Measurements from ENCODE around the gene ACAP2.
"Not testable (repeated sequence)": the region's sequence is repeated elsewhere in the genome, so short reads cannot be mapped to it uniquely, and the experiment has no call there.

ACAP2 gene

GRCh38 chr3:195407531-195408409 is 35.0 kb downstream of the ACAP2 start:
- no peak overlapping the region for H3K4me3 ChIP-seq (ENCODE audit: low read length)
- H3K4me2 ChIP-seq (ENCODE audit: low read length): no peak overlapping the region
- H3K36me3 ChIP-seq (ENCODE audit: insufficient read depth, low read length): no peaks in the 10 kb centered on the region
- no peaks in the 10 kb centered on the region for H3K4me1 ChIP-seq (ENCODE audit: control insufficient read depth, insufficient read depth, low read length)
- H3K9ac ChIP-seq (ENCODE audit: low read depth, low read length): no peak overlapping the region
- H3K27me3 ChIP-seq (ENCODE audit: control insufficient read depth, insufficient read depth, low read length): no peaks in the 10 kb centered on the region
- H3K9me3 ChIP-seq (replicated peaks; ENCODE audit: low read length): no peaks in the 10 kb centered on the region

- no peaks in the 10 kb centered on the region for H3K4me1 ChIP-seq (ENCODE audit: control insufficient read depth, insufficient read depth, low read length)
- H3K27me3 ChIP-seq (ENCODE audit: control insufficient read depth, insufficient read depth, low read length): no peaks in the 10 kb centered on the region
- H3K4me3 ChIP-seq (ENCODE audit: low read length): no peak overlapping the region
- H3K9me3 ChIP-seq (replicated peaks; ENCODE audit: low read length): no peaks in the 10 kb centered on the region
- H3K4me2 ChIP-seq (ENCODE audit: low read length): no peak overlapping the region
- H3K9ac ChIP-seq (ENCODE audit: low read depth, low read length): no peak overlapping the region
- H3K36me3 ChIP-seq (ENCODE audit: insufficient read depth, low read length): no peaks in the 10 kb centered on the region
Measured at GRCh38 chr3:195405651-195406050, 37.2 kb downstream of the ACAP2 start.

GRCh38 chr3:195403841-195404408 is 38.9 kb downstream of the ACAP2 start:
- Histone ChIP-seq H3K4me2 (ENCODE audit: low read length) (no peak overlapping the region), H3K36me3 (ENCODE audit: insufficient read depth, low read length) (no peaks in the 10 kb centered on the region), H3K9ac (ENCODE audit: low read depth, low read length) (no peak overlapping the region), H3K4me1 (ENCODE audit: control insufficient read depth, insufficient read depth, low read length) (no peaks in the 10 kb centered on the region), H3K27me3 (ENCODE audit: control insufficient read depth, insufficient read depth, low read length) (no peaks in the 10 kb centered on the region), H3K4me3 (ENCODE audit: low read length) (no peak overlapping the region), H3K9me3 (replicated peaks; ENCODE audit: low read length) (no peaks in the 10 kb centered on the region)

GRCh38 chr3:195403244-195403643 is 39.6 kb downstream of the ACAP2 start:
- no peak overlapping the region for H3K4me3 ChIP-seq (ENCODE audit: low read length)
- H3K9ac ChIP-seq (ENCODE audit: low read depth, low read length): no peak overlapping the region
- no peaks in the 10 kb centered on the region for H3K36me3 ChIP-seq (ENCODE audit: insufficient read depth, low read length)
- no peaks in the 10 kb centered on the region for H3K27me3 ChIP-seq (ENCODE audit: control insufficient read depth, insufficient read depth, low read length)
- no peak overlapping the region for H3K4me2 ChIP-seq (ENCODE audit: low read length)
- H3K9me3 ChIP-seq (replicated peaks; ENCODE audit: low read length): no peaks in the 10 kb centered on the region
- no peaks in the 10 kb centered on the region for H3K4me1 ChIP-seq (ENCODE audit: control insufficient read depth, insufficient read depth, low read length)

- H3K27me3 ChIP-seq (ENCODE audit: control insufficient read depth, insufficient read depth, low read length): no peaks in the 10 kb centered on the region
Measured at GRCh38 chr3:195401943-195402342, 40.9 kb downstream of the ACAP2 start.

GRCh38 chr3:195398460-195398859 is 44.4 kb downstream of the ACAP2 start:
- H3K27me3 ChIP-seq (ENCODE audit: control insufficient read depth, insufficient read depth, low read length); H3K4me1 ChIP-seq (ENCODE audit: control insufficient read depth, insufficient read depth, low read length); H3K9me3 ChIP-seq (replicated peaks; ENCODE audit: low read length); H3K4me2 ChIP-seq (ENCODE audit: low read length); H3K36me3 ChIP-seq (ENCODE audit: insufficient read depth, low read length); H3K9ac ChIP-seq (ENCODE audit: low read depth, low read length); H3K4me3 ChIP-seq (ENCODE audit: low read length): not testable (repeated sequence)

More at GRCh38 chr3:195401943-195402342, 40.9 kb downstream of the ACAP2 start:
- Histone ChIP-seq H3K36me3 (ENCODE audit: insufficient read depth, low read length) (no peaks in the 10 kb centered on the region), H3K4me1 (ENCODE audit: control insufficient read depth, insufficient read depth, low read length) (no peaks in the 10 kb centered on the region), H3K9me3 (replicated peaks; ENCODE audit: low read length) (no peaks in the 10 kb centered on the region), H3K4me2 (ENCODE audit: low read length) (no peak overlapping the region), H3K4me3 (ENCODE audit: low read length) (no peak overlapping the region), H3K9ac (ENCODE audit: low read depth, low read length) (no peak overlapping the region)

- H3K27me3 ChIP-seq (ENCODE audit: control insufficient read depth, insufficient read depth, low read length): no peaks in the 10 kb centered on the region
- no peak overlapping the region for H3K4me2 ChIP-seq (ENCODE audit: low read length)
- no peak overlapping the region for H3K9ac ChIP-seq (ENCODE audit: low read depth, low read length)
- H3K36me3 ChIP-seq (ENCODE audit: insufficient read depth, low read length): no peaks in the 10 kb centered on the region
- peaks cover 4% of the 10 kb centered on the region for H3K4me1 ChIP-seq (ENCODE audit: control insufficient read depth, insufficient read depth, low read length)
- H3K4me3 ChIP-seq (ENCODE audit: low read length): no peak overlapping the region
- H3K9me3 ChIP-seq (replicated peaks; ENCODE audit: low read length): no peaks in the 10 kb centered on the region
Measured at GRCh38 chr3:195397524-195397923, 45.3 kb downstream of the ACAP2 start.

- peaks cover 4% of the 10 kb centered on the region for H3K36me3 ChIP-seq (ENCODE audit: insufficient read depth, low read length)
- no peak overlapping the region for H3K9ac ChIP-seq (ENCODE audit: low read depth, low read length)
- H3K9me3 ChIP-seq (replicated peaks; ENCODE audit: low read length): no peaks in the 10 kb centered on the region
- H3K4me3 ChIP-seq (ENCODE audit: low read length): no peak overlapping the region
- H3K27me3 ChIP-seq (ENCODE audit: control insufficient read depth, insufficient read depth, low read length): no peaks in the 10 kb centered on the region
- no peak overlapping the region for H3K4me2 ChIP-seq (ENCODE audit: low read length)
- H3K4me1 ChIP-seq (ENCODE audit: control insufficient read depth, insufficient read depth, low read length): peaks cover 4% of the 10 kb centered on the region
Measured at GRCh38 chr3:195395208-195395816, 47.5 kb downstream of the ACAP2 start.

- no peaks in the 10 kb centered on the region for H3K9me3 ChIP-seq (replicated peaks; ENCODE audit: low read length)
- H3K9ac ChIP-seq (ENCODE audit: low read depth, low read length): no peak overlapping the region
- no peaks in the 10 kb centered on the region for H3K27me3 ChIP-seq (ENCODE audit: control insufficient read depth, insufficient read depth, low read length)
- H3K4me2 ChIP-seq (ENCODE audit: low read length): no peak overlapping the region
- H3K36me3 ChIP-seq (ENCODE audit: insufficient read depth, low read length): peaks cover 4% of the 10 kb centered on the region
- peaks cover 4% of the 10 kb centered on the region for H3K4me1 ChIP-seq (ENCODE audit: control insufficient read depth, insufficient read depth, low read length)
- no peak overlapping the region for H3K4me3 ChIP-seq (ENCODE audit: low read length)
Measured at GRCh38 chr3:195394700-195395099, 48.1 kb downstream of the ACAP2 start.

GRCh38 chr3:195394024-195394423 is 48.8 kb downstream of the ACAP2 start:
- H3K9ac ChIP-seq (ENCODE audit: low read depth, low read length): no peak overlapping the region
- peaks cover 4% of the 10 kb centered on the region for H3K36me3 ChIP-seq (ENCODE audit: insufficient read depth, low read length)
- H3K9me3 ChIP-seq (replicated peaks; ENCODE audit: low read length): no peaks in the 10 kb centered on the region
- H3K4me3 ChIP-seq (ENCODE audit: low read length): no peak overlapping the region
- H3K4me2 ChIP-seq (ENCODE audit: low read length): no peak overlapping the region
- H3K4me1 ChIP-seq (ENCODE audit: control insufficient read depth, insufficient read depth, low read length): peaks cover 4% of the 10 kb centered on the region
- H3K27me3 ChIP-seq (ENCODE audit: control insufficient read depth, insufficient read depth, low read length): no peaks in the 10 kb centered on the region

- no peak overlapping the region for H3K4me2 ChIP-seq (ENCODE audit: low read length)
- peaks cover 9% of the 10 kb centered on the region for H3K4me1 ChIP-seq (ENCODE audit: control insufficient read depth, insufficient read depth, low read length)
- no peaks in the 10 kb centered on the region for H3K9me3 ChIP-seq (replicated peaks; ENCODE audit: low read length)
- H3K4me3 ChIP-seq (ENCODE audit: low read length): no peak overlapping the region
- no peak overlapping the region for H3K9ac ChIP-seq (ENCODE audit: low read depth, low read length)
- H3K36me3 ChIP-seq (ENCODE audit: insufficient read depth, low read length): peaks cover 7% of the 10 kb centered on the region
- no peaks in the 10 kb centered on the region for H3K27me3 ChIP-seq (ENCODE audit: control insufficient read depth, insufficient read depth, low read length)
Measured at GRCh38 chr3:195388380-195388779, 54.4 kb downstream of the ACAP2 start.

All from skeletal muscle satellite cell (primary cell).